GM21526 (cell line): ENCODE data around the gene TOX2.

ENCODE experiments used
- ATAC-seq: cut with Tn5 transposase; IDR thresholded peaks from one replicate; pipeline ENCODE4 v1.9.1; 2021; ENCODE audit warnings: moderate library complexity; ENCODE audit not compliant: unreplicated experiment, low FRiP score

TOX2 gene

GRCh38 chr20:44016525-44016924, 101.9 kb downstream of the TOX2 start:
- ATAC-seq: no peak

GRCh38 chr20:44017211-44017610, 102.6 kb downstream of the TOX2 start:
- ATAC-seq: no peak

DNA sequence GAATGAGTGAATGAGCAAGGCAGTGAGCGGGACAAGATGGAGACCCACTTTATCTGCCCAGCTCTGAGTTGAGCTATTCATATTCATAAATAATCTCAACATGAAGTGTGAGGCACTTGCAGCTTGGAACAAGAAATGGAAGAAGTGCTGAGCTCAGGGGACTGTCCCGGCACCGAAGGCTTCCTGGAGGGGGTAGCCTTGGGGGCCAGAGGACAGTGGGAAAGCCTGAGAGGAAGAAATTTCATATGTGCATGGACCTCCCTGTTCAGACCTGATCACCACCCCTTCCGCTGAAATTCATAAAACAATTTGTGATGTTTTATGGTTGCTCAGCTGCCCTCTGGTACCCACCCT, 103.2 kb downstream of the TOX2 start:
- ATAC-seq: no peak

- ATAC-seq: no peak
Measured at GRCh38 chr20:44018259-44018941, 103.7 kb downstream of the TOX2 start.

- ATAC-seq: no peak
Measured at GRCh38 chr20:44018942-44019637, 104.4 kb downstream of the TOX2 start.

DNA sequence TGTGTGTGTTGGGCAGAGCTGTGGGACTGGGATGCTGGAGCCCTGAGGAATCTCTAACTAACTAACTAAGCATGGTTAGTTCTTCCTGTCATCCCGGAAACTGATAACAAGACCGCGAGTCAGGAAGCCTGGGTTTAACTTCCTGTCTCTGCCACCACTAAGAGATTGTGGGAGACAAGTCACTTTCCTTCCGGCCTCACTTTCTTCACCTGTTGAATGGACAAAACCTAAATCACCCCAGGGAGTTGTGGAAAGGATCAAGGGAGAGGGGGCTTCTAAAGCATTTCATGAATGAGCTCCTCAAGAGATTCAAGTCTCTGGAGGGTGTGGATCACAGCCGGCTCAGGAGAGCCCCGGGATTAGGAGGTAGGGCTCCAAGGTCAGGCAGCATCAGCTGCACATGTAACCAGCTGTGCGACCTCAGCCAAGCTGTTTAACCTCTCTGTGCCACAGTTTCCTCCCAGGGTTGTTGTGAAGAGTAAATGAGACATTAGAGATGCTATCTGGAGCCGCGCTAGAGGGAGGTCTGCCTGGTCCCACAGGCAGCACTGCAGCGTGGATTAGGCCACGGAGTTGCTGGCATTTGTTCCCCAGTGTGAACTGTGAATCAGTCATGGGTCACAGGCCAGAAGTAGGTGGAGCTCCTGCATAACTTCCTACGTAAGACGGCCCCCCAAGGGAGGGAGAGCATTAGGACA, 105.1 kb downstream of the TOX2 start:
- no peak for ATAC-seq

DNA sequence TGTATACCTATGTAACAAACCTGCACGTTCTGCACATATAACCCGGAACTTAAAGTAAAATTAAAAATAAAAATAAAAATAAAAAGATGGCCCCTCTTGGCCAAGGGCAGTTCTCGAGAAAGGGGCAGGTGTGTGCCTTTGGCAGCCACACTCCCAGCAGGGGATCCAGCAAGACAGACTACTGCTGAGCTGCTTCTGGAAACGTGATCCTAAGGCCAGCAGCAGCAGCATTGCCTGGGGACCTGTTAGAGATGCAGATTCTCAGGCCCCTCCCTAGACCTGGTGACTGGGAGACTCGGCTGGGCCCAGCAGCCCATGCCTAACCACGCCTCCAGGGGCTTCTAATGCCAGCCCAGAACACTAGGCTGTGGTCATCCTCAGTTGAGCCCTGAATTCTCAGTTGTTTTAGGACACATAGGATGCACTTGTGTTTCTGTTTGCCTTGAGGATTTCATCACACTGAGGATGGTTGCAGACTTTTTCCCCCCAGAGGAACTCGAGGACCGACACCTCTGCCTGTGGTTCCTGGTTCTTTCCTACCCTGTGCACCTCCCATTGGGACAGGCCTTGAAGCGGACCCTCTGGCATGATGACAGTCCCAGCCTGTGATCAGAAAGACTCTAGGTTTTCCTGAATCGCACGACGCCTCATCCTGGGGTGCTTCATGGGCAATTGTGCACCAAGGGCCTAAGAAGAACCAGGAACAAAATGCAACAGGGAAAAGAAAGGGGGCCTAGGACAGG, 105.9 kb downstream of the TOX2 start:
- no peak for ATAC-seq

GRCh38 chr20:44021186-44021585, 106.5 kb downstream of the TOX2 start:
- no peak for ATAC-seq

- ATAC-seq: no peak
Measured at GRCh38 chr20:44021900-44022299, 107.2 kb downstream of the TOX2 start.

DNA sequence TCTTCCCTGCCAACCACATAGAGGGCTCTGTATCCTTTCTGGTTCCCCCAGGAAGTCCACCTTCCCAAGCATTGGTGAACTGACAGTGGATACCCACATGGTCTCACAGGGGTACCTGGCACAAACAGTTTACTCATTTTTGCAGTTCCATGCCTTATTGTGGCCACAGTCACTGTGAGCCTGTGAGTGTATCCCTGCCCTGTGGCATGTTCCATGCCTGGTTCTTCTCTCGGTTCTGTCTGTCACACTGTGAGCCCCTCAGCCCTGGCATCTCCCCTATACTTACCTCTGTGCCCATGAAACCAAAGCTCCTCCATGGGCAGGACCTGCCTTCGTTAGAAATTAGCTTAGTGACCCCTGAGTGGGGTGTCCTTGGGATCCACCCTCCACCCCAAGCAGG, 107.8 kb downstream of the TOX2 start:
- no peak for ATAC-seq

DNA sequence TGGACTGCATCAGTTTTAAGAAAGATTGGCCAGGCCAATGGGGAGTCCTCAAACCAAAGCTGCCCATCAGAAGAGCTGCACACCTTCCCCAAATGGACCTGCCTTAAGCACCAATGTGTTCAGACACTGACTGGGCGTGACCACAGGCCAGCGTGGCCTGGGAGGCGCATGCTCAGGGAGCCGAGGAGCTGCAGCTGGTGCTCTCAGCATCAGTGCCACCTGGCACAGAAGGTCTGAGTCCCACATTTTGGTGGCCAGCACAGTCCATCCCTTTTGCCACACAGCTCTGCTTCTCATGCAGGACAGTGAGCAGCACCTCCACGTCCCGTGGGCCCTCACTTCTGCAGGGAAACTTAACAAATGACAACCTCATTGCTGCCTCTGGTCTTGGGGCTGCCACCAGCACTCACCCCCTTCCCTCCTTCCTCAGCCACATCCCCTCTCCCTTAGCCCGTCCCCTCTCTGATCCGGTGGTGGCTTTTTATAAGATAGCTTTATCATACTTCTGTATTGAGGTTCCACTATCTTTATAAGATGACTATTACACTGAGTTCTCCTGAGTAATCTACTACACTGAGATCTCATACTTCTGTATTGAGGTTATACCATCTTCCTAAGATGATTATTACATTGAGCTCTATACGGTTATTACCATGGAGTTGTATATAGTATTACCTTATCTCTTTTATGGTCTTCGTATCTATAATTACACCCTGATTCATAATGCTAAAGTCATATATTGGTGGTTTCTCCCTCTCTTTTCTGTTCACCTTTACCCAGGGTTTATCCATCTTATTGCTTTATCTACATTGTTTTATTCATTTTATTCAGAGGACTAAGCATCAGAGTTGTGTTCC, 109.1 kb downstream of the TOX2 start:
- no peak for ATAC-seq

GRCh38 chr20:44024820-44025580, 110.3 kb downstream of the TOX2 start:
- no peak for ATAC-seq

DNA sequence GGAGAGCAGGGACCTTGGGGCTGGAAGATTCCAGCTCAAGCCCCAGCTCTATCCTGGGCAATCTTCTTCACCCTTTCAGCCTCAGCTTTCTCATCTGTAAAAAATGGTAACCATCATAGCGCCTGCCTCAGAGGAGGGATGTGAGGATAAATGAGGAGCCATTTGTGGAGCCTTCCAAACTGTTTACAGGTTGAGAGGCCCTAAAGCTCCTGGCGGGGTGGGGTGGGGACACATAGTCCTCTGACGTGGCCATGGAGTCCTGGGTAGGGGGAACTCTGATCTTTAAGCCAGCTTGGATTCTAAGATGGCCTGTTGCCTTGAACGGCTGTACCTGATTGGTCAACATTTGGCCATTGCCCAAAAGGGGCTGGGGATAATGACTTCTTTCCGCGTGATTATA, 111.1 kb downstream of the TOX2 start:
- no peak for ATAC-seq

GRCh38 chr20:44026647-44027342, 112.1 kb downstream of the TOX2 start:
- no peak for ATAC-seq

DNA sequence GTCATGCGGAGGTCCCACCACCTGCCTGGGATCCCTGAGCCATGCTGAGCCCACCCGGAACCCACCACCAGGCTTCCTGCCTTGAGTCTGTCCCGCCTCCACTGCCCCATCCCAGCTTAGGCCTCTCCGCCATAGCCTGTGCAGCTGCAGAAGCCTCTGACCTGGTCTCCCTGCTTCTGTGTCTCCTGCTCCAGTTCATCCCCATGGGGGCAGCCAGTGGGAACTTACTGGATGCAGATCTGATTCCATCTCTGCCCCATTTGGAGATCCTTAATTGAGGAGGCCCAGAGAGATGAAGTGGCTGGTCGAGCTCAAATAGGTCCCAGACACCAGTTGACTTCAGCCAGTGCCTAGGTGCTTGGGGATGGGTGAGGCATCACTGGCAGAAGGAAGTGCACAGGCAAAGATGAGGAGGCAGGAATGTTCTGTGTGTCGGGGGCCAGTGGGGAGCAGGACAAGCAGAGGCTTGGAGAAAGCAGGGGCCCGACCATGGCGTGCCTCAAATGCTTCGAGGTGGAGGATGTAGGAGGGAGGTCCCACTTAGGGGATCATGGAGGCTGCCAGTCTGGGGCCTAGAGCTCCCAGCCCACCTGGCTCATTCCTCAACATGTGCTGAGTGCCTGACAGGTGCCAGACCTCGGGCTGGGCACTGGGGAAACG, 112.8 kb downstream of the TOX2 start:
- no peak for ATAC-seq

GRCh38 chr20:44028003-44028730, 113.5 kb downstream of the TOX2 start:
- no peak for ATAC-seq

- no peak for ATAC-seq
Measured at GRCh38 chr20:44028868-44029847, 114.5 kb downstream of the TOX2 start.
